Caki2 (cell line): ENCODE results near the gene COA6. TPM values are rescaled to one million over a fixed set of nuclear protein-coding genes. Genes with fewer than 3 reads are reported as not detected.

ENCODE experiments used
- total RNA-seq: library from RNA; depleted of rRNA; stranded (reverse); fragments of >200 nt; shearing (Covaris generic); gene quantifications from 2 replicates; pipeline ENCODE4 v1.2.3, GENCODE V29; 2014; ENCODE audit warnings: low replicate concordance; rRNA removed

The COA6 gene
- total RNA-seq, 1 experiment from 2014 or later: 73.3 TPM

Other genes starting within 250 kb of the COA6 start
- gene TARBP1, start 105.7 kb downstream of the COA6 start, total RNA-seq: 11.1 and 13.5 TPM in 2 replicates
- gene IRF2BP2, start 236.7 kb downstream of the COA6 start, total RNA-seq: 40.0 and 43.2 TPM in 2 replicates